ENCODE measurements around the gene CDK5RAP1.

DNA sequence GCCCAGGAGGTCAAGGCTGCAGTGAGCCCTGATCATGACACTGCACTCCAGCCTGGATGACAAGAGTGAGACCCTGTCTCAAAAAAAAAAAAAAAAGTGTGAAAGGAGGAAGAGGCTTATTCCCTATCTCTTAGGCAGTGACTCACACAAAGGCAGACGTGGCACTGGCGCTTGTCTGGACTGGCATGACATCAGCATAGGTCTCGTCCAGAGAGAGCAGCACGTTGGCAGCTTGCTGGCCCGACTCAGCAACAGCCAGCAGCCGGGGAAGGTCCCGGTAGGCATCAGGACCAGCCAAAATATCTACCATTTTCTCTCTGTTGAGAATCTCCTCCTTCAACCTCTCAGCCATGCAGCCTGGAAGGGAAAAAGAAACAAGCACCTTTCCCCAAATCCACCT, 14.1 kb downstream of the CDK5RAP1 start:
- TF ChIP-seq CBX5 (IDR thresholded peaks at IDR 0.05; ENCODE audit: low read depth, low read length) (no peak), POLR2A (IDR thresholded peaks at IDR 0.05; ENCODE audit: control extremely low read depth in 1 of 2, low read depth in 2 of 2, low read length in 2 of 2) (no peak), EZH2 (IDR thresholded peaks at IDR 0.05; ENCODE audit: low read depth, low read length, severe bottlenecking) (no peak), EP300 (IDR thresholded peaks at IDR 0.05; ENCODE audit: borderline replicate concordance in 1 of 2, low read depth in 2 of 2, low read length in 2 of 2) (no peak), POLR2AphosphoS5 (IDR thresholded peaks at IDR 0.05; ENCODE audit: low read depth, low read length) (no peak), TCF12 (IDR thresholded peaks at IDR 0.05; ENCODE audit: low read depth, low read length) (no peak), JUND (IDR thresholded peaks at IDR 0.05; ENCODE audit: low read length) (no peak), SIX5 (IDR thresholded peaks at IDR 0.05; ENCODE audit: low read depth, low read length) (no peak)
- TF ChIP-seq, protein P1, sequence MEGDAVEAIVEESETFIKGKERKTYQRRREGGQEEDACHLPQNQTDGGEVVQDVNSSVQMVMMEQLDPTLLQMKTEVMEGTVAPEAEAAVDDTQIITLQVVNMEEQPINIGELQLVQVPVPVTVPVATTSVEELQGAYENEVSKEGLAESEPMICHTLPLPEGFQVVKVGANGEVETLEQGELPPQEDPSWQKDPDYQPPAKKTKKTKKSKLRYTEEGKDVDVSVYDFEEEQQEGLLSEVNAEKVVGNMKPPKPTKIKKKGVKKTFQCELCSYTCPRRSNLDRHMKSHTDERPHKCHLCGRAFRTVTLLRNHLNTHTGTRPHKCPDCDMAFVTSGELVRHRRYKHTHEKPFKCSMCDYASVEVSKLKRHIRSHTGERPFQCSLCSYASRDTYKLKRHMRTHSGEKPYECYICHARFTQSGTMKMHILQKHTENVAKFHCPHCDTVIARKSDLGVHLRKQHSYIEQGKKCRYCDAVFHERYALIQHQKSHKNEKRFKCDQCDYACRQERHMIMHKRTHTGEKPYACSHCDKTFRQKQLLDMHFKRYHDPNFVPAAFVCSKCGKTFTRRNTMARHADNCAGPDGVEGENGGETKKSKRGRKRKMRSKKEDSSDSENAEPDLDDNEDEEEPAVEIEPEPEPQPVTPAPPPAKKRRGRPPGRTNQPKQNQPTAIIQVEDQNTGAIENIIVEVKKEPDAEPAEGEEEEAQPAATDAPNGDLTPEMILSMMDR (IDR thresholded peaks at IDR 0.05; ENCODE audit: control extremely low read depth in 1 of 3, insufficient read depth in 1 of 3, low read depth in 1 of 3, low read length in 3 of 3), result no peak

Measured in H1 (cell line).